ENCODE measurements around the gene PTPRK.
A peak's percentile ranks its signal among the peaks of the same experiment; 100 is the strongest.

PTPRK gene

GRCh38 chr6:128063850-128064539 lies 456.4 kb downstream of the PTPRK start:
- no peak for DNase-seq

- no peak for DNase-seq
Observed at GRCh38 chr6:128062882-128063603, 457.4 kb downstream of the PTPRK start.

GRCh38 chr6:128057946-128058345 lies 462.5 kb downstream of the PTPRK start:
- no peak for DNase-seq

- DNase-seq = no peak
Observed at GRCh38 chr6:128057541-128057940, 462.9 kb downstream of the PTPRK start.

GRCh38 chr6:128053109-128053508 lies 467.3 kb downstream of the PTPRK start:
- DNase-seq = no peak

GRCh38 chr6:128047989-128048388 lies 472.4 kb downstream of the PTPRK start:
- no peak for DNase-seq

- no peak for DNase-seq
Observed at GRCh38 chr6:128046033-128046432, 474.4 kb downstream of the PTPRK start.

- DNase-seq = no peak
Observed at GRCh38 chr6:128039543-128039942, 480.9 kb downstream of the PTPRK start.

- no peak for DNase-seq
Observed at GRCh38 chr6:128036808-128037570, 483.4 kb downstream of the PTPRK start.

- DNase-seq = no peak
Observed at GRCh38 chr6:128033156-128033555, 487.2 kb downstream of the PTPRK start.

GRCh38 chr6:128032042-128032441 lies 488.4 kb downstream of the PTPRK start:
- DNase-seq = no peak

- DNase-seq = no peak
Observed at GRCh38 chr6:128029826-128030225, 490.6 kb downstream of the PTPRK start.

GRCh38 chr6:128028183-128028582 lies 492.2 kb downstream of the PTPRK start:
- no peak for DNase-seq

- DNase-seq = no peak
Observed at GRCh38 chr6:128025478-128025877, 494.9 kb downstream of the PTPRK start.

- no peak for DNase-seq
Observed at GRCh38 chr6:128024969-128025368, 495.4 kb downstream of the PTPRK start.

GRCh38 chr6:128024046-128024445 lies 496.4 kb downstream of the PTPRK start:
- no peak for DNase-seq

- DNase-seq = no peak
Observed at GRCh38 chr6:128018821-128019220, 501.6 kb downstream of the PTPRK start.

- DNase-seq = no peak
Observed at GRCh38 chr6:128017288-128017687, 503.1 kb downstream of the PTPRK start.

- DNase-seq = no peak
Observed at GRCh38 chr6:128007658-128008057, 512.7 kb downstream of the PTPRK start.

- peak; percentile 11 for DNase-seq
Observed at GRCh38 chr6:128005009-128005408, 515.4 kb downstream of the PTPRK start.

GRCh38 chr6:128000363-128000762 lies 520.0 kb downstream of the PTPRK start:
- no peak for DNase-seq

GRCh38 chr6:127998985-127999384 lies 521.4 kb downstream of the PTPRK start:
- DNase-seq = no peak

- DNase-seq = no peak
Observed at GRCh38 chr6:127997496-127998164, 522.8 kb downstream of the PTPRK start.

Measured in DMS53 (cell line).